Right cardiac atrium (tissue), 5 donors: ENCODE results near the gene FDCSP. TPM values are rescaled to one million over a fixed set of nuclear protein-coding genes. Genes with fewer than 3 reads are reported as not detected.
"Not testable (repeated sequence)": the region's sequence is repeated elsewhere in the genome, so short reads cannot be mapped to it uniquely, and the experiment has no call there.

Source experiments
- ATAC-seq, 2 donors: fragments of 200-7000 bp; cut with Tn5 transposase; one replicate each; pipeline versions ENCODE4 v1.8.0 to v1.9.1; 2020; ENCODE audit warnings: moderate library complexity in 2 of 2, mild to moderate bottlenecking in 1 of 2
- DNase-seq, 3 donors: peaks; one replicate each; pipeline ENCODE4 v3.0.0-alpha.2; 2020
- H3K27ac ChIP-seq: one replicate; pipeline ENCODE4 v1.5.1; 2013; ENCODE audit warnings: mild to moderate bottlenecking, low read length, control low read depth, moderate library complexity
- H3K27me3 ChIP-seq: one replicate; pipeline ENCODE4 v1.6.1; 2013; ENCODE audit not compliant: control insufficient read depth, insufficient read depth
- H3K4me1 ChIP-seq: one replicate; pipeline ENCODE4 v1.6.1; 2013; ENCODE audit warnings: low read length; ENCODE audit not compliant: control insufficient read depth, insufficient read depth
- H3K4me3 ChIP-seq: one replicate; pipeline ENCODE4 v1.5.1; 2013; ENCODE audit warnings: low read length, control low read depth
- H3K9me3 ChIP-seq: one replicate; pipeline ENCODE4 v1.6.1; 2013; ENCODE audit warnings: low read length; ENCODE audit not compliant: control insufficient read depth
- WGBS: extraction: QIAGEN DNeasy Blood & Tissue Kit; methylation state at CpG from one replicate; pipeline ENCODE4 v1.1.7; 2013; 5-methylcytosine and 5-hydroxymethylcytosine counted together
- intact Hi-C, 4 donors: fragments of 100-400 bp; cut with DNase I; formaldehyde crosslinking; loops; one replicate each; pipeline versions ENCODE4 v1.11.0 to v1.14.0; 2022 to 2023
- polyA plus RNA-seq: library from polyadenylated mRNA; stranded (reverse); fragments of 200-250 nt; gene quantifications from one replicate; pipeline ENCODE4 v1.2.3, GENCODE V29; 2013
- total RNA-seq, 4 donors: library from RNA; stranded (reverse); fragmentation: NEBNext Ultra II Directional; extraction: Animal tissue kit (Norgen Biotek cat#: 25700); gene quantifications; one replicate each; pipeline ENCODE4 v1.2.1, GENCODE V29; 2021
- donor health status: healthy with polysubstance abuse.
- donor health status: DM: no; HTN: yes; CAD: no.
- donor health status: DM: no; HTN: no; CAD: no.
- donor health status: DM: no; HTN: yes; CAD: no; lungs with severe emphysema.
- donor health status: DM: yes; HTN: yes; CAD: no.

FDCSP gene
- total and polyA plus RNA-seq, 5 donors = not detected

GRCh38 chr4:70192895-70193294 lies 33.0 kb upstream of the FDCSP start:
- H3K27me3 ChIP-seq = no peaks in the 10 kb centered on the region
- no peak overlapping the region for H3K4me3 ChIP-seq
- no peaks in the 10 kb centered on the region for H3K4me1 ChIP-seq
- intact Hi-C loops = no loop called here
- no peak overlapping the region for H3K27ac ChIP-seq
- no peak for DNase-seq
- H3K9me3 ChIP-seq = no peaks in the 10 kb centered on the region
- WGBS = 91% methylated on average over 2 of the region's 2 CpGs
- no peak for ATAC-seq

GRCh38 chr4:70195425-70195824 lies 30.5 kb upstream of the FDCSP start, which contains the start of gene ODAM:
ODAM (plus strand) TSS chr4:70195725; CDS start chr4:70196544, 819 bp downstream.
- 86% methylated on average over 1 of the region's 1 CpG for WGBS
- Histone ChIP-seq H3K9me3 (no peaks in the 10 kb centered on the region), H3K4me3 (no peak within 1 kb of the TSS), H3K27me3 (no peaks in the 10 kb centered on the region), H3K4me1 (no peaks in the 10 kb centered on the region), H3K27ac (no peak within 1 kb of the TSS)
- no peak for ATAC-seq
- intact Hi-C loops = no loop called here
- DNase-seq = no peak

- no peaks in the 10 kb centered on the region for H3K9me3 ChIP-seq
- H3K27me3 ChIP-seq = no peaks in the 10 kb centered on the region
- ATAC-seq (no peak), DNase-seq (no peak)
- H3K4me3 ChIP-seq = no peak overlapping the region
- H3K27ac ChIP-seq = no peak overlapping the region
- intact Hi-C loops = no loop called here
- H3K4me1 ChIP-seq = no peaks in the 10 kb centered on the region
- WGBS = 80% methylated on average over 2 of the region's 2 CpGs
These were observed 29.1 kb upstream of the FDCSP start for GRCh38 chr4:70196857-70197256.

GRCh38 chr4:70197842-70198241 lies 28.1 kb upstream of the FDCSP start:
- H3K4me1 ChIP-seq = no peaks in the 10 kb centered on the region
- no peak for DNase-seq
- intact Hi-C loops = no loop called here
- H3K27ac ChIP-seq = no peak overlapping the region
- ATAC-seq = no peak
- H3K4me3 ChIP-seq = no peak overlapping the region
- H3K9me3 ChIP-seq = no peaks in the 10 kb centered on the region
- H3K27me3 ChIP-seq = no peaks in the 10 kb centered on the region
- WGBS = 60% methylated on average over 2 of the region's 2 CpGs

- no peak overlapping the region for H3K27ac ChIP-seq
- H3K9me3 ChIP-seq = no peaks in the 10 kb centered on the region
- H3K4me3 ChIP-seq = no peak overlapping the region
- no peaks in the 10 kb centered on the region for H3K4me1 ChIP-seq
- 68% methylated on average over 1 of the region's 1 CpG for WGBS
- intact Hi-C loops = no loop called here
- no peak for ATAC-seq
- no peaks in the 10 kb centered on the region for H3K27me3 ChIP-seq
- DNase-seq = no peak
These were observed 22.3 kb upstream of the FDCSP start for GRCh38 chr4:70203601-70204000.

- H3K27ac ChIP-seq, ATAC-seq, H3K4me3 ChIP-seq, H3K4me1 ChIP-seq, H3K27me3 ChIP-seq, H3K9me3 ChIP-seq, DNase-seq, intact Hi-C loops: not testable (repeated sequence)
- WGBS = 73% methylated on average over 4 of the region's 4 CpGs
These were observed 13.2 kb upstream of the FDCSP start for GRCh38 chr4:70212752-70213151.

- intact Hi-C loops, ATAC-seq: not testable (repeated sequence)
These were observed 9.8 kb upstream of the FDCSP start for GRCh38 chr4:70216109-70216508.

GRCh38 chr4:70216550-70216949 lies 9.4 kb upstream of the FDCSP start:
- H3K4me3 ChIP-seq, intact Hi-C loops, ATAC-seq, DNase-seq, H3K27ac ChIP-seq, H3K4me1 ChIP-seq, H3K27me3 ChIP-seq, H3K9me3 ChIP-seq: not testable (repeated sequence)
- 96% methylated on average over 1 of the region's 1 CpG for WGBS

More at GRCh38 chr4:70216109-70216508, 9.8 kb upstream of the FDCSP start:
- H3K27me3 ChIP-seq, H3K4me3 ChIP-seq, H3K4me1 ChIP-seq, H3K9me3 ChIP-seq, H3K27ac ChIP-seq, DNase-seq: not testable (repeated sequence)

- H3K4me1 ChIP-seq, H3K27me3 ChIP-seq, intact Hi-C loops, DNase-seq, H3K9me3 ChIP-seq, H3K4me3 ChIP-seq, ATAC-seq, H3K27ac ChIP-seq: not testable (repeated sequence)
- 90% methylated on average over 3 of the region's 3 CpGs for WGBS
These were observed 4.5 kb upstream of the FDCSP start for GRCh38 chr4:70221389-70221788.

- H3K27ac ChIP-seq, DNase-seq, H3K27me3 ChIP-seq, H3K4me1 ChIP-seq, intact Hi-C loops, ATAC-seq, H3K9me3 ChIP-seq, H3K4me3 ChIP-seq: not testable (repeated sequence)
These were observed 4.1 kb upstream of the FDCSP start for GRCh38 chr4:70221818-70222217.

- Histone ChIP-seq H3K27ac (no peak overlapping the region), H3K4me1 (no peaks in the 10 kb centered on the region), H3K4me3 (no peak overlapping the region), H3K9me3 (no peaks in the 10 kb centered on the region), H3K27me3 (no peaks in the 10 kb centered on the region)
- intact Hi-C loops = no loop called here
- ATAC-seq (no peak), DNase-seq (no peak)
- WGBS = 75% methylated on average over 1 of the region's 1 CpG
These were observed 10.2 kb downstream of the FDCSP start for GRCh38 chr4:70236125-70236524.

GRCh38 chr4:70239131-70239883 lies 13.4 kb downstream of the FDCSP start:
- Histone ChIP-seq H3K9me3 (no peaks in the 10 kb centered on the region), H3K4me1 (no peaks in the 10 kb centered on the region), H3K4me3 (no peak overlapping the region), H3K27ac (no peak overlapping the region), H3K27me3 (no peaks in the 10 kb centered on the region)
- 22% methylated on average over 3 of the region's 3 CpGs for WGBS
- no peak for DNase-seq
- intact Hi-C loops = no loop called here
- ATAC-seq = no peak
